Nucleus accumbens (tissue), 56 donors: ENCODE data around the gene GABRG2.
"Not testable (repeated sequence)": the region's sequence is repeated elsewhere in the genome, so short reads cannot be mapped to it uniquely, and the experiment has no call there.

Experiments
- DNase-seq, 56 donors: peaks; one replicate each; lab custom pipeline; 2025; lab: John Stamatoyannopoulos, UW

GABRG2 gene

DNA sequence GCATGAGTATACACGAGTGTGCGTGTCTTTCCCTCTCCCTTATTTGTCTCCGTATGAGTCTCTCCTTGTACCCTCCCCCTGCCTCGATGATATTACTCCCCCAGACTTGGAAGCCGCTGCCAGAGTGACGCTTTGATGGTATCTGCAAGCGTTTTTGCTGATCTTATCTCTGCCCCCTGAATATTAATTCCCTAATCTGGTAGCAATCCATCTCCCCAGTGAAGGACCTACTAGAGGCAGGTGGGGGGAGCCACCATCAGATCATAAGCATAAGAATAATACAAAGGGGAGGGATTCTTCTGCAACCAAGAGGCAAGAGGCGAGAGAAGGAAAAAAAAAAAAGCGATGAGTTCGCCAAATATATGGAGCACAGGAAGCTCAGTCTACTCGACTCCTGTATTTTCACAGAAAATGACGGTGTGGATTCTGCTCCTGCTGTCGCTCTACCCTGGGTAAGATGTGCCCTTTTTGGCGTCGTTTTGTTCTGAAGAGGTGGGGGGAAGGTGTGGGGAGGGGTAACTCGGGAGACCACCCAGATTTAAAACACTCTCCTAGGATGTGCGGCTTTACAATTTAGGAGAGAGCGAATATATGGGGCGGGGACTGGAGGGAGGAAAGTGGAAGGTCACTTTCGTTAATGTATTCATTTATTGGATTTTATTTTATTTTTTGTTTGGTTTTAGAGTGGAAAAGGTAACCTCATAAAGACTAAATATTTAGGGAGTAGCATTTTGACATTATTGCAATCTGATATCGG is at the start of gene GABRG2:
Gene GABRG2, plus strand, starts transcription at position 119 of the 757 bp plus-strand sequence. Its CDS starts 227 bp downstream, at position 346.
- DNase-seq: peak in 30 of 56 donors; percentile 0 to 59 (median 30)

DNA sequence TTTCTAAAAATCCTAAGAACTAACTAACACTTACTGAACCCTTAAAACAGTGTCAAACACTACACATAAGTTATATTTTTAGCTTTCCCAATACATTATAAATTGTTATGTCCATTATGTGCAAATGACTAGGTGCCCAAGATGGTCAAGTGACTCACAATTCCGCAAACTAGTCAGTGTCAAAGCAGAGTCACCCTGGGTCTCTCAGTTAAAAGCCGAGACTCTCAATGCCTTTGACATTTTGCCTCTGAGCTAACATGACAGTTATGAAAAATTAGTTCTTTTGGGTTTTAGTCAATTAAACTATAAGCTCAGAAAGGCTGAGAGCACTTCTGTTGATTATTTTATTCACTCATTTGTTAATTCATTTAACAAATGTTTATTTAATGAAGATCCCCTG is 42.3 kb upstream of the GABRG2 start:
- no peak for DNase-seq

DNA sequence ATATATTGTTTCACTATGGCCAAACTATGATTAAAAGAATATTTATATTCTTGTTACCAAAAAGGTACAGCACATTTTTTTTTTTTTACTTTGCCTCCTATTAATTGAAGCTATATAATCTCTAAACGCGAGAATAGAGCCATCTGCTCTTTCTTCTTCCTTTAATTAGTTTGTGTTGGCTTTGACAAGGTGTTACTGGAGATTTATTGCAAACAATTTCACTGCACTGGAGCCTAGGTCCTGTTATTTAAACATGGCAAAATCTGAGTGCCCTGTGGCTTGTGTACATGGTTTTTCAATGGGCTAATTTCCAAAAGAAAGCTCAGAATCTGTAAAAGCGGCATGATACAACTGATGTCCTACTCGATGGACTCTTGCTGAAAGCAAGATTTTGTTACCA is 40.8 kb upstream of the GABRG2 start:
- DNase-seq: no peak

DNA sequence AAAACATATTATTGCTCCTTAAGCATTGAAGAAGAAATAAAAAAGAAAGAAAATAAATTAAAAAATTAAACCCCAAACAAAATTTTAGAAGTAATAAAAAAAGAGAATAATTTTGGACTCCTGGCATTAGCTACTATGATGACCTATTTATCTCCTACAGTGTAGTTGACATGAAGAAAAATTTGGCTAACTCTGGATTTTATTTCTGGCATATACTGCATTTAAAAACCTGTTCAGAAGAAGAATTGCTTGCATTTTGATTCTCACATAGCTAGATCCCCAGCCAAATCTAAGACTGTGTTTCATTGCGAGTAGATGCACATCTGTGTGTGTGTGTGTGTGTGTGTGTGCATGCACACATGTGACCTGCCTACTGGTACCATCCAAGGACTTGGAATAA is 30.1 kb upstream of the GABRG2 start:
- DNase-seq: no peak

DNA sequence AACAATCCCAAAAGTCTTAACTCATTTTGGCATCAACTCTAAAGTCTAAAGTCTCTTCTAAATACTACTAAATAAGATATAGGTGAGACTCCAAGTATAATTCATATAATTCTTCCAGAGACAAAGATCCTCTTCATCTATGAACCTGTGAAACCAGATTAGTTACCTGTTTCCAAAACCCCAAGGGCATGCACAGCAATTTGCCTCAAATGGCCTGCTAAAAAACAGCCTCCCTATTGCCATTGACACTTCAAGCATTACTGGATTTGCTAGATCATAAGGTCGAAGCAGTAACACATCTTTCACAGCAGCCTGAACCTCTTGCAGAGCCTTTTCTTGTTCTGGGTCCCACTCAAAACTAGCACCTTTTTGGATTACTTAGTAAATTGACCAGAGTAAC is 20.3 kb upstream of the GABRG2 start:
- no peak for DNase-seq

DNA sequence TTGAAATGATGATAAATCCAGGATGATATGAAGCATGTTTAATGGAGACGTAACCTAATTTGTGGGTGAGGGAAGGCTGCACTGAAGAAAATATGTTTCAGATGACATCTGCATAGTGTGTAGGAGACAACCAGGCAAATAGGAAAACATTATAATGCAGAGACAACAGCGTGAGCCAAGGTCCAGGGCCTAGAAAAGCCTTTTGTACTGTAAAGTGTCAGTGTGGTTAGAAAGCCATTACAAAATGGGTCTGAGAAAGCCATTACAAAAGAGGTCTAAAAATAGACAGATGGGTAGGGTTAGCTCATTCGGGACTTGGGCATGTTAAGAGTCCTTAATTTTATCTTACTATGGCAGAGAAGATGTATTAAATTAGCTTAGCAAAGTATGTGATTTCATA is 14.9 kb upstream of the GABRG2 start:
- DNase-seq: no peak

- not testable (repeated sequence) for DNase-seq
These were observed 12.5 kb upstream of the GABRG2 start for GRCh38 chr5:162055095-162055494.

DNA sequence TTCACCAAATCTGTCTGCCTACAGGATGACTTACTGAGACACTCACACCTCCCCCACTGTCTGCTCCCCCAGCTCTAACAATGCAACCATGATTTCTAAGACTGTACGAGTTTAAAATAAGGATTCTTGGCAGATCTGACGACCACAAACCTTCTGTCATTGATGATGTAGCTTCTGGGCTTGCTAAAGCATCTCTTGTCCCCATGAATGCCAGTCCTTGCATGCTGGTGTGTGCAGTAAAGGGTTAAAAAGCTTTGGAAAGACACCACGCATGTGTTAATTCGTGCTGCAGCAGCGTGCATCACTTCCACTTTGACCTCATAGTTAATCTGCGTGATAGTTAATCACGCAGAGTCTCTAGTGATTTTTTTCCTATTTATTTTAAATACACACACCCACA is 411 bp upstream of the GABRG2 start:
- DNase-seq: peak in 18 of 56 donors; percentile 0 to 61 (median 23)

- peak in 23 of 56 donors; percentile 2 to 43 (median 14) for DNase-seq
These were observed 839 bp downstream of the GABRG2 start for GRCh38 chr5:162068412-162068811.

DNA sequence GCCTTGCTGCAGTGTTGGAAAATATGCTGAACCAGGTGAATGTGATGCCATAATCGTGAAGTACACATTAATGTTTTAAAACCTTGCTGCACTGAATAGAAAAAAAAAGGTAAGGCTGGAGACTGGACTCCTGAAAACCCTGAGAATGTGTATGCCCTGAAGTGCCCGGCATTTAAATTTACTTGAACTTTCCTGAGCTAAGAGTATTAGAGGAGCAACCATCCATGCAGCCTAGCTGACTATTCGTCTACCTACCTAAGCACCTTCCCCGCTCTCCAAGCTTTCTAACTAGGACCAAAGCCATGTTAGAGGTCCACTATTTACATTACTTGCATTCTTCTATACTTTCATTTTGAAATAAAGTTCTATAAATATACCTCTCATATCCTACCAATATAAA is 1.4 kb downstream of the GABRG2 start:
- DNase-seq: peak in 1 of 56 donors; percentile 30

GRCh38 chr5:162078805-162079204 is 11.2 kb downstream of the GABRG2 start:
- no peak for DNase-seq

DNA sequence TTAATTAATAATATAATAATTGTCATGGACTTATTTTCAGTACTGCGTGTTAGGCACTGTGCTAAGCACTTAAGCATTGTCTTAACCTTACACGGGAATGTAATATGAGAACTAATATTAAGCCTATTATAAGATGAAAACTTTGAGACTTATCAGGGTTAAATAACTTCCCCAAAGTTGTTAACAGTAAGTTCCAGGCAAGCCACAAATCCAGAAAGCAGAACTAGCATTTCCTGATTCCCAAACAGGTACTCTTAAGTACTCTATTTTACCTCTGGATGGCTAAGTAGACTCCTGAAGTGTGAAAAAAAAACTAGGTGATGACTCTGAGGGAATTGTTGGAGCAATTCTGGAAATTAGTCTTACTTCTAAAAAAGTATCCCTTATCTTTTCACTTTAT is 23.8 kb downstream of the GABRG2 start:
- DNase-seq: no peak

GRCh38 chr5:162096448-162096847 is 28.9 kb downstream of the GABRG2 start:
- no peak for DNase-seq

DNA sequence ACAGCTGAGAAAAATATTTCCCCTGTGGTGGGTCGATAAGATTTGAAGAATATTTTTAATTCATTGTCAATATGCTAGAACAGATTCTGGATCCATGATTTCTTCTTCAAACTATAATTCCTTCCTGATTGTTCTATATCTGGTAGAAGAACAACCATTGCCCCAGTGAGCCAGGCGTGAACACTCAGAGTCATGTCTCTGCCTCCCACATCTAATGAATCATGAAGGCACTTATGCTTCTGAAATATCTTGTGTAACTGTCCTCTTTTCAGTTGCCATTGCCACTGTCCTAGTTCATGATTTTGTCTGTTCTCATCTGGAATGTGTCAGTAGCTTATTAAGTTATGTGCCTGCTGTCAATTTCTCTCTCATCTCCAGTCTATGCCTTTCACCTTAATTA is 40.0 kb downstream of the GABRG2 start:
- DNase-seq: peak in 19 of 56 donors; percentile 1 to 67 (median 19)

- DNase-seq: peak in 3 of 56 donors; percentile 0 to 8 (median 1)
These were observed 52.2 kb downstream of the GABRG2 start for GRCh38 chr5:162119801-162120200.

GRCh38 chr5:162128117-162128516 is 60.5 kb downstream of the GABRG2 start:
- DNase-seq: no peak

DNA sequence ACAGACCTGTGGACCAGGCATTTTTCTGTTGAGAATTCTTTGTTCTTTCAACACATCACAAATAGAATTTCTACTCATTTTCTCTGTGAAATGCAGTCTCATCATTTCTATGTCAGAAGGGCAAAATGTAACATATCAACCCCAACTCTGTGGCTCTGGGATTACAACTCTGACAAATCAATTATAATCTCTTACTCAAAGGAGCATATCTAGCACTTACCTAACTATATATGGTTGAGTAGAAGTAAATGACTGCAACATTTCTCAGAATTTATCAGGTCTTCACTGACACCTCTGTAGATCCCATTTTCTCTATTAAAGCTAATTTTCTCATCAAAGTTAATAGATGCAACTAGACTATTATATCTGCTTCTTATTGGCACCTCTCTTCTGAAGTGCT is 64.8 kb downstream of the GABRG2 start:
- DNase-seq: no peak

DNA sequence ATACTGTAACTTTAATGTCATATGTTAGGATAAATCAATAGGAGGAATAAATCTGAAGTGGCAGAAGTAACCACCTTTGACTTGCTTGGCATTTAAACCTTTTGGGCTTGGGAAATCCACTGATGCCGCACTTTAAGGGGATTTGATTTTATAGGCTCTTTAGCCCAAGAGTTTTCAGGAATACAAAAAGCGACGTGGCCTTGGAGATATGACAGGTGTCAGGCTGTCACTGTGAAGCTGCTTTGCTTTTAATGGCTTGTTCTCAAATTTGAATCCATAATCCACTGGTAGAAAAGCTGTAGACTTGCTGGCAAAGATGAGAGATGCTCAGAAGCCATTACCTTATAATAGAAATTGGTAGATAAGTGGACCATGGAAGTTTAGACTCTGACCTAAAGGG is 71.6 kb downstream of the GABRG2 start:
- no peak for DNase-seq

GRCh38 chr5:162154242-162154641 is 86.7 kb downstream of the GABRG2 start:
- DNase-seq: no peak

DNA sequence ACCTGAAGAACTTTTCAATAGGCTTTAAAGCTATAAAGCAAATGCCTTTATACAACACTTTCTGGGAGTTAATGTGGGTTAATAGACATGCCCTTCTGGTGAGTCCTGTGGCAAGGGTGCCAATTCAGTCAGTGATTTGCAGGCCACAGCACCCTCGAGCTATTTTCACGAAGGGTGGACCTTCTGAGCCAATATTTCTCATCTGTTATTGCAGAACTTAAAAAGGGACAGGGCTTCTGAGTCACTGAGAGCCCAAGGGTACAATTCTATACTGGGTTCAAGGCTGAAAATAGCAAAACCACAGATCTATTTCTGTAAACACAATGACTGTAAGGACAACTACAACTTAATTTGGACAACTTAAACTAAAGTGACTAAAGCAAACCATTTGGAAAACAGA is 92.8 kb downstream of the GABRG2 start:
- DNase-seq: no peak

GRCh38 chr5:162163663-162164062 is 96.1 kb downstream of the GABRG2 start:
- no peak for DNase-seq

DNA sequence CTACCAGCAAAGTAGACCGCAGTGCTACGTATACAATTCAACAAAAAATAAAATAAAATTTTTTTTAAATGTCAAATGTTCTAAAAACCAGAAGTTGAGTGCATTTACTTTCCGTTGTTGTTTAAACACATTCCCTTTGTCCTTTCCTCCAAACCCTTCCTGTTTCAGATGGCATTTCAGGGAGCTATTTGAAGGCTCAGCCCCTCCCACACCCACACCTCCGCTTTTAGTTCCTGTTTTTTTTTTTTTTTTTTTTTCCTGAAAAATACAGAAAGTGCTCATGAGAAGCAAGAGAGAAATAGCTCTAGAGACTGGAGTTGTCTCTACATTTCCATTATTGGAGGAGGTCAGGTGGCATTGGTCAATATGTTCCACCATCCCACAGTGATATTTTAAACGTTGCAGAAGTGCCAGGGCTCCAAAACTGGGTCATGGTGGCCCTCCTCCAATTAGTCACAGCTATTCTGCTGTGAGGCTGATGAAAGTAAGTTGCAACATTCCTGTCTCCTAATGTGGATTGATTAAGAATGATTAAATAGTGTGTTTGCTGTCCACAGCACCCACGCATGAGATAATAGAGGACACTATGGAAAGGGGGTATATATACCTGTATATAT is 106.9 kb downstream of the GABRG2 start:
- no peak for DNase-seq
